HG03439 (cell line): ENCODE measurements around the gene RAB30.

ENCODE experiments used
- ATAC-seq: cut with Tn5 transposase; IDR thresholded peaks from one replicate; pipeline ENCODE4 v1.9.1; 2021; ENCODE audit warnings: mild to moderate bottlenecking, moderate library complexity; ENCODE audit not compliant: unreplicated experiment

Gene RAB30

GRCh38 chr11:83071567-83072349 lies at the start of gene RAB30:
TSS of gene RAB30 (minus strand) at chr11:83071897. CDS start at chr11:82997316, 74,581 bp downstream.
- peak; percentile 94 for ATAC-seq

GRCh38 chr11:83120327-83120726 lies 48.6 kb upstream of the RAB30 start:
- no peak for ATAC-seq

GRCh38 chr11:83119216-83119615 lies 47.5 kb upstream of the RAB30 start:
- ATAC-seq, result no peak

DNA sequence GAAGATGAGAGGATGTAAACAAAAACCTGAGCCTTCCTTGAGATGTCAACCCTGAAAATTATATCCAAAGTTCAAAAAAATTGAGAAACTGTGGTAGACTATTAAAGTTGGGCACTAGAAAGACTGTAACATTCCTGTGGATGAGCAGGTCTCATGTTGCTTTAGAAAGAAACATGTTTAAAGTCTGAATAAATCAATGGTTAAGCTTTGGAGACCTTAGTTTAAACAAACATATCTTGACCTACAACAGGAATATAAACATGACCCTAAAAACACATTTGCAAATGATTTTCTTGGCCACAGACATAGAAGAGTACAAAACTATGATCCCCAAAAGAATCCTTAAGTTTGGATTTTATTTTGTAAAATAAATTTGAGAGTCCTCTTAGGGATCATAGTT lies 47.1 kb upstream of the RAB30 start:
- no peak for ATAC-seq

DNA sequence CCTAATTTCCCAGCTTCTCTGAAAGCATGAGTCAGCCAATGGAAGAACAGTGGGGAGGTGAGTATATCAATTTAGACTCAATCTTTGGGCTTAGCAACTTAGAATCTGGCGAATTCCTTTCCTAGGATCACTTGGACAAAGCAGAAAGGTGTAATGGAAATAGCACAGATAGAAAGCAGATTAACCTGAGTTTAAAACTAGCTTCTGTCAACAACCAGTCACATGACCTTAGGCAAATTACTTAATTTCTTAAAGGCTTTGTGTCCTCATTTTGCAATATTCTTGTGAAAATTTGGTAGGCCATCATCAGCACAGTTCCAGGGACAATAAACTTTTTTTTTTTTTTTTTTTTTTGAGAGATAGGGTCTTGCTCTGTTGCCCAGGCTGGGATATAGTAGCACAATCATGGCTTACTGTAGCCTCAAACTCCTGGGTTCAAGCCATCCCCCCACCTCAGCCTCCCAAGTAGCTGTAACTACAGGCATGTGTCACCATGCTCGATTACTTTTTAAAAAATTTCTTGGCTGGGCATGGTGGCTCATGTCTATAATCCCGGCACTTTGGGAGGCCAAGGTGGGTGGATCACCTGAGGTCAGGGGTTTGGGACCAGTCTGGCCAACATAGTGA lies 44.4 kb upstream of the RAB30 start:
- no peak for ATAC-seq

- ATAC-seq, result no peak
Observed at GRCh38 chr11:83115551-83115950, 43.9 kb upstream of the RAB30 start.

GRCh38 chr11:83115026-83115425 lies 43.3 kb upstream of the RAB30 start:
- no peak for ATAC-seq

- ATAC-seq, result no peak
Observed at GRCh38 chr11:83112886-83113285, 41.2 kb upstream of the RAB30 start.

GRCh38 chr11:83105168-83105567 lies 33.5 kb upstream of the RAB30 start:
- ATAC-seq, result no peak

GRCh38 chr11:83102834-83103233 lies 31.1 kb upstream of the RAB30 start:
- no peak for ATAC-seq

GRCh38 chr11:83097429-83098075 lies 25.9 kb upstream of the RAB30 start:
- no peak for ATAC-seq

GRCh38 chr11:83093634-83094033 lies 21.9 kb upstream of the RAB30 start:
- ATAC-seq, result no peak

DNA sequence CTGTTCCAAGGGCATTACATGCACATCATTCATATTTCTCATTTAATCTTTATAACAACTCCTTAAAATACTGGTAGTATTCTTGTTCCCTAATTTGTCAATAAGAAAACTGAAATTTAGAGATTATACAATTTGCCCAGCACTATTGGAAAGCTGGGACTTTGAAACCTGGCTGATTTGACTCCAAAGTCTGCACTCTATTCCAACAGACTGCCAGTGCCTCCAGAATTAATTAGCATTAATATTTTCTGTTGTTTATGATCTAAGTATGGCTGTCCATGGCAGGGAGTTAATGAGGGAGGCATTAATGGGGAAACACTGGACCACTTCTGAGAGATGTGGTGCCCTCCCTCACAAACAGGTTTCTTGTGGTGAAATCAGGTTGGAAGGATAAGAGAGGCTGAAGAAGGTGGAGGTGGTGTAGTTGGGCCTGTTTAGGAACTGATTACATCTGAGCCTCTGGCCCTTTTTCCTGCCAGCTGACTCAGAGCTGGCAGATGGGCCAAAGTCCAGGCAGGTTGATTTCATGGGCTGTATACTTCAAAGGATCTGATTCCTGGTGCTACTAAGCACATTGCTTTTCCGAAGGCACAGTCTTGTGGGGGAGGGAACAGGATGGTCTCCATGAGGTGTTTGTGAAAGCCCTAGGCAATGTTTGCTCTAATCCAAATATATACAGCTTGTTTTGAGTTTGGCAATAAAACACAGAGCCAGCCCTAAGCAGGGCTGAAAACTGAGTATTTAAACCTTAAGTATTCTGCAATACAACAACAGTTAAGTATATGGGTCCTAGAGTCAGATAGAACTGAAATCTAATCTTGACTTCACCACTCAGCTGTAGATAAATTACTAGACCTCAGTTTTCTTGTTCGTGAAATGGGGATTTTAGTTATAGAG lies 21.0 kb upstream of the RAB30 start:
- no peak for ATAC-seq

GRCh38 chr11:83088965-83089364 lies 17.3 kb upstream of the RAB30 start:
- no peak for ATAC-seq

- ATAC-seq, result no peak
Observed at GRCh38 chr11:83087035-83087434, 15.3 kb upstream of the RAB30 start.

DNA sequence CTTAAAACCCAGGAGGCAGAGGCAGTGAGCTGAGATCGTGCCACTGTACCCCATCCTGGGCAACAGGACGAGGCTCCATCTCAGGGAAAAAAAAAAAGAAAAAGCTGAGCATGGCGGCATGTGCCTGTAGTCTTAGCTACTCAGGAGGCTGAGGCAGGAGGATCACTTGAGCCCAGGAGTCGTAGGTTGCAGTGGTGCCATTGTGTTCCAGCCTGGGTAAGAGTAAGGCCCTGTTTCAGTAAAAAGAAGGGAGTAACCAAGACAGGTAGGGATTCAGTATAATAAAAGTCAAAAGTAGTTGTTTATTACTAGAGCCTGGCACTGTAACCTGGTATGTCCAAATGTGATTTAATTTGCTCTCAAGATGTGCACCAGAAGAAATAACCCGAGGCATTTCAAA lies 8.1 kb upstream of the RAB30 start:
- ATAC-seq, result no peak

DNA sequence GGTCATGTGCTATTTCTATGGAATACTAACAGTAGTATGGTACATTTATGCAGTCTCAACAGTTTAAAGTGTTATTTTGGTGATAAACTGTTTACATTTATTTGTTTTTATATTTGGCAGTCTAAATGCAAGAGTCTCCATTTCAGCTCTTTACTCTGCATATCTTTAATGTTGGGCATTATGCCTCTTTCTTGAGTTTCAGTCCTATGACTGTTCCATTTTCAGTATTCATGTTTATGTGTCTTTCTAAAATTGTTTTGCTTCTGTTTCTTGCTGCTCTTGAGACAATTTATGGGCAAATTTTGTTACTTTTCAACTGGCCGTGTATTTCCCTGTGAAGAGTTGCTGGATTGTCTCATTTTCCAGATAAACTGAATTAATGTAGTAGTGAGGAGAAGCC lies 6.6 kb upstream of the RAB30 start:
- no peak for ATAC-seq

DNA sequence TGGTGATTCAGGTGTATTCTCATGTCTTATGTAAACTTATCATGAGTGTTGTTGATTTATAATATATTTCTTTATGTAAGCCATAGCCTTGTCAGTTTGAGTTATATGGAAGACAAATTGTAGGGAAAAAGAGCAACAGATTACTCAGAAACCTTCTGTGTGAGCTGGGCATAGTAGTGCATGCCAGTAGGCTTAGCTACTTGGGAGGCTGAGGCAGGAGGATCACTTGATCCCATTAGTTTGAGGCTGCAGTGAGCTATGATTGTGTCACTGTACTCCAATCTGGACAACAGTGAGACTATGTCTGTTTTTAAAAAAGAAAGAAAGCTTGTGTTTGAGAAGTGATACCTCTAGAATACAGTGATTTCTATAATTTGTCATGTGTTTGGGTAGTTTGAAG lies 2.2 kb upstream of the RAB30 start:
- no peak for ATAC-seq

- ATAC-seq, result no peak
Observed at GRCh38 chr11:83073258-83073657, 1.6 kb upstream of the RAB30 start.

DNA sequence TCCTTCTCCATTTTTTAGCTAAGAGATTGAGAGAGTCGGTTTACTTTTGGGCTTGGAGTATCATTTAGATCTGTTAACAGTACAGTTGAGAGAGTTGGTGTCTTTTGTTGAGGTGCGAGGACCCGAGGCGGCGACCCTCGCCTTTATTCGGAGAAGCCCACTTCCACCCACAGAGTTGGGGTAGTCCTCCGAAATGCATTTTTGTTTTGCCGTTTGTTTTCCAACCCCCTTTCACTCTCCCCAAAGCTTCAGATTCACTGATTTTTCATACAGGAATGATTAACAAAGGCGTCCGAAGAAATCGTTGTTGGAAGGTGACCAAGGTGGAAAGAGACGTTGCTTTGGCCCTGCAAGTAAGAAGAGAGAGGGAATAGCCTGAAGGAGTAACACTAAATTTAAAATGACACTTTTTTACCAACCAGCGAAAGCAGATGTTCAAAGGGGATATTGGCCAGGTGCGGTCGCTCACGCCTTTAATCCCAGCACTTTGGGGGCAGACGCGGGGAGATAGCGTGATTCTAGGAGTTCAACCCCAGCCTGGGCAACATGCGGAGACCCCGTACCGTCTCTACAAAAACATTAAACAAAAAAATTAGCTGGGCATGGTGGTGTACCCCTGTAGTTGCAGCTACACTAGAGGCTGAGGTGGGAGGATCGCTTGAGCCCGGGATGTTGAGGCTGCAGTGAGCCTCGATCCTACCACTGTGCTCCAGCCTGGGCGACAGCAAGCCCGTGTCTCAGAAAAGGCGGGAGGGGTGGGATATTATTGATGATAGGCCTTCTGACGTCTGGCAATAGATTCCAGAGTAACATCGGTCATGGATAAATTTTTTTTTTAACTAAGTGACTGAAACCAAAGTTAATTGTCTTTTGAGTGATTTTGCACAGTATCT lies 899 bp upstream of the RAB30 start:
- no peak for ATAC-seq
